GM10248 (cell line): ENCODE data around the gene INPP5D.

ENCODE experiments used
- CTCF ChIA-PET: fragments of 300-600 bp; sonication (Branson Sonifier 250); formaldehyde crosslinking; extraction: SDS; loops from one replicate; lab custom pipeline; 2021; ENCODE audit warnings: antibody characterized with exemption; lab: Yijun Ruan, JAX
- POLR2A ChIA-PET: fragments of 350-650 bp; sonication (Branson Sonifier 250); formaldehyde crosslinking; extraction: SDS; loops from one replicate; lab custom pipeline; 2020; ENCODE audit warnings: antibody characterized with exemption; lab: Yijun Ruan, JAX
- DNase-seq: peaks from one replicate; pipeline ENCODE4 v3.0.0; 2012; ENCODE audit errors: extremely low spot score
- CTCF ChIP-seq: IDR thresholded peaks from 2 replicates; pipeline ENCODE4 v1.5.1; 2012; ENCODE audit warnings: mild to moderate bottlenecking, low read depth; ENCODE audit errors: extremely low read depth, missing control alignments, control extremely low read depth

The INPP5D gene

GRCh38 chr2:233087713-233088112, 27.6 kb downstream of the INPP5D start:
- POLR2A ChIA-PET: interaction anchor here (2.6 kb wide), 1 partner anchor 13 kb away, joined by 7 read pairs; no protein-coding TSS in a partner anchor
- no peak for DNase-seq
- CTCF ChIA-PET: interaction anchor here (1.0 to 1.4 kb wide), 2 partner anchors 13 to 17 kb away, joined by 3 to 4 read pairs; no protein-coding TSS in a partner anchor
- no peak for TF ChIP-seq CTCF

GRCh38 chr2:233088972-233089345, 28.8 kb downstream of the INPP5D start:
- no peak for TF ChIP-seq CTCF
- no peak for DNase-seq
- ChIA-PET POLR2A (interaction anchor here (1.1 kb wide), 1 partner anchor 12 kb away, joined by 3 read pairs; no protein-coding TSS in a partner anchor), CTCF (interaction anchor here (0.9 to 1.5 kb wide), 2 partner anchors 22 to 27 kb away, joined by 3 to 4 read pairs; no protein-coding TSS in a partner anchor)

DNA sequence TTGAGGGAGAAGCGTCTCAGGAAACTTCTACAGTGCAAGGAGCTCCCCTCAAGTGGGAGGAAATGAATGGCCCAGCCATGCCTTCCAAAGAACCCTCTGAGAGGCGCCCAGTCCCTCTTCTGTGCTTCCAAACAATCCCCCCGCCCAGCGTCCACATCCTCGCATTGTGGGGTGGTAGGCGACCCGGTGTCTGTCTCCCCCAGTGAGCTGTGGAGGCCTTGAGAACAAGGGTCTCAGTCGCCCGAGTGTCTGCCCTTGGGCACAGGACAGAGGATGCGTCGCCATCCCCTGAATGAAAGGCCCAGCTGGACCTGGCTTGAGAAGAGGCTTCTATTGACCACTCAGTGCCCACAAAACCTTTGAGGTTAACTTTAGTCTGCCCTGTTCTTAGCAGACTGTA, 29.7 kb downstream of the INPP5D start:
- ChIA-PET CTCF (interaction anchor here (1.2 kb wide), 1 partner anchor 10 kb away, joined by 3 read pairs; no protein-coding TSS in a partner anchor), POLR2A (interaction anchor here (1.1 kb wide), 1 partner anchor 11 kb away, joined by 3 read pairs; no protein-coding TSS in a partner anchor)
- TF ChIP-seq CTCF: no peak
- DNase-seq: no peak

DNA sequence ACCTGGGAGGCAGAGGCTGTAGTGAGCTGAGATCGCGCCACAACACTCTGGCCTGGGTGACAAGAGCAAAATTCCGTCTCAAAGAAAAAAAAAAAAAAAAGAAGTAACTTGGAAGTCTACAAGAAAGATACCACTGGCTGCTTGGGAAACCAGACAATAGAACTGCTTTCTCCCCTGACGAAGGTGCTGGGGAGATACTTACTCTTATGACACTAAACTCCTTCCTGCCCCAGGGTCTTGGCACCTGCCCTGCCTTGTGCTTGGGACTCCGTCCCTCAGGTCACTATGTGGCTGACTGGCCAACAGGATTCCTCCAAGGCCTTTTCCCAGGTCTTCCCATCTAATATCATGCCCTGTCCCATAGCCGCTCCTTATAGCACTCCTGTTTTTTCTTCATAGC, 30.7 kb downstream of the INPP5D start:
- DNase-seq: no peak
- no peak for TF ChIP-seq CTCF
- ChIA-PET POLR2A (no interaction called here), CTCF (interaction anchor here (0.9 kb wide), 1 partner anchor 31 kb away, joined by 4 read pairs; the partner anchor contains the start of gene INPP5D)

DNA sequence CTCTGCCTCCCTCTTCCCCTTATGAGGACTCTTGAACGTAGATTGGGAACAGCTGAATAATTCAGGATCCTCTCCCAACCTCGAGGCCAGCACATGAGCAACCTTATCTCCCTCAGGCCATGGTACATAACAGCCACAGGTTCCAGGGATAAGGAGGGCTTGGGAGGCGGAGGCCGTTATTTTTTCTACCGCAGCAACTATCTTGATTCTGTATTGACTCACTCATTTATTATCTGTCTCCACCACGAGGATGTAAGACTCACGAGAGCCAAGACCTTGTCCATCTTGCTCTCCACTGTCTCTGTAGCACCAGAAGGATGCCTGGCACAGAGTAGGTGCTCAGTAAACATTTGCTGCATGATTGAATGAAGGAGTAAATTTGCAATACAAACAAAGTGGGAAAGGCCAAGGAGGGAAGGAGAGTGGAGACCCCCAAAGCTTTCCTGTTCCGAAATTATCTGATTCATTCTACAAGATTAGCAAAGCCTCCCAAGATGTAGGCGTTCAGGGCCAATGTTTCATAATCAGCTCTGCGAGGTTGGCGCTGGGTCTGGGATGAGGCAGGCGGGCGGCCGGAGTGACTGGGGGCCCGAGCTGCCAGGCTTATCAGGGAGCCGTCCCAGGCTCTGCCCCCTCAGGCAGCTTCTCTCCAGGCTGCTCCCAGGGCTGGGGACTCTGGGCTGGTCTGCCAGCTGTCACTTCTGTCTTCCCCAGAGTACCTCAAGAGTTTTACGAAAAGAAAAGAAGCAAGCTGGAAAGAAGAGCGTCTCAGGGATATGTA, 31.6 kb downstream of the INPP5D start:
- POLR2A ChIA-PET: interaction anchor here (0.6 to 1.1 kb wide), 2 partner anchors 10 to 18 kb away, joined by 4 to 8 read pairs; no protein-coding TSS in a partner anchor
- TF ChIP-seq CTCF: no peak
- DNase-seq: no peak
- CTCF ChIA-PET: interaction anchor here (0.7 to 1.1 kb wide), 6 partner anchors 9 to 42 kb away, joined by 3 to 5 read pairs (median 4); partner anchors contain the start of gene INPP5D

- TF ChIP-seq CTCF: no peak
- no peak for DNase-seq
- ChIA-PET CTCF (interaction anchor here (0.7 to 1.1 kb wide), 4 partner anchors 9 to 38 kb away, joined by 3 to 5 read pairs (median 4); no protein-coding TSS in a partner anchor), POLR2A (interaction anchor here (0.7 to 1.1 kb wide), 2 partner anchors 9 to 10 kb away, joined by 4 to 8 read pairs; no protein-coding TSS in a partner anchor)
Measured at GRCh38 chr2:233092432-233093165, 32.5 kb downstream of the INPP5D start.
